ENCODE measurements around the gene GRAMD1B.
"Not testable (repeated sequence)": the region's sequence is repeated elsewhere in the genome, so short reads cannot be mapped to it uniquely, and the experiment has no call there.

GRAMD1B gene

DNA sequence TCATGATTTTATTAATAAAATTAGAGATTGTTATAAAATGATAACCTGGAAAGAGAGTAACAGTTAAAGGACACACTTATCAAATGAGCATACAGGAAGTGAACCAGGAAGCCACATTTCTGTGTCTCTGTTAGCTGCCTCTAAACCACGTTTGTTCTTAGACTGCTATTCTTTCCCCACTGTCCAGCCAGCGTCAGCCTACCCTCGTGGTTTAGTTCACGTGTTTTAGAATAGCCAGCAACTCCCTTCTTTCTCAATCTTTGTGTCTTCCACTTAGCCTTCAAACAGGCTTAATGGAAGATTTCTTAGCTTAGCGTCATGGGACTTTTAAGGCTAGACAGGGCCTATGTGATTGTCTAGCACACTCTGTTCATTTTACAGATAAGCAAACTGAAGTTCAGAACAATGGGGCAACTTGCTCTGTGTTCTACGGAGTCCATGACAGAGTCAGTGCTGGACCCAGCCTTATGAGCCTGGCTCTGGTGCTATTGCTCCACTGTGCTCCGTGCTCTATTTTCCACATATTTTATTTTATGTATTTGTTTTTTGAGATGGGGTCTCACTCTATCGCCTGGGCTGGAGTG is 27.2 kb downstream of the GRAMD1B start:
- H3K79me2 ChIP-seq (ENCODE audit: control insufficient read depth, insufficient read depth, low read length): no peaks in the 10 kb centered on the region
- WGBS (ENCODE audit: extremely low coverage, insufficient coverage, low lambda C conversion rate): no CpG with 5 or more reads among the region's 8 CpGs
- peaks cover 6% of the 10 kb centered on the region for H3K4me1 ChIP-seq (ENCODE audit: control insufficient read depth, low read depth, low read length)
- H3K4me2 ChIP-seq (ENCODE audit: low read length): no peak overlapping the region
- H2BK120ac ChIP-seq (ENCODE audit: low read depth, low read length): no peak overlapping the region
- no peak overlapping the region for H2BK5ac ChIP-seq (ENCODE audit: low read length)
- no peak overlapping the region for H4K5ac ChIP-seq (ENCODE audit: low read length)
- no peak overlapping the region for H3K56ac ChIP-seq (ENCODE audit: low read length)
- H4K8ac ChIP-seq (ENCODE audit: low read depth, low read length): no peak overlapping the region
- no peak overlapping the region for H2AK5ac ChIP-seq (ENCODE audit: low read length)
- no peak overlapping the region for H3K9ac ChIP-seq (ENCODE audit: low read length)
- H2BK15ac ChIP-seq (replicated peaks; ENCODE audit: low read depth): no peak overlapping the region
- no peak overlapping the region for H3K4ac ChIP-seq (ENCODE audit: low read depth, low read length)
- no peak overlapping the region for H3K27ac ChIP-seq (ENCODE audit: low read depth, low read length)
- H3K18ac ChIP-seq (ENCODE audit: low read length): peak overlapping the region; percentile 14
- no peaks in the 10 kb centered on the region for H3K36me3 ChIP-seq (ENCODE audit: control insufficient read depth, insufficient read depth, low read length)
- DNase-seq: no peak
- no peak overlapping the region for H3K4me3 ChIP-seq (ENCODE audit: low read length)
- H3K79me1 ChIP-seq (ENCODE audit: low read length): no peaks in the 10 kb centered on the region
- H3K23ac ChIP-seq (ENCODE audit: low read length): no peak overlapping the region
- no peaks in the 10 kb centered on the region for H3K27me3 ChIP-seq (ENCODE audit: insufficient read depth, low read length, poor library complexity)

GRCh38 chr11:123458501-123458900 is 28.4 kb downstream of the GRAMD1B start:
- no peak overlapping the region for H3K4ac ChIP-seq (ENCODE audit: low read depth, low read length)
- no peaks in the 10 kb centered on the region for H3K79me2 ChIP-seq (ENCODE audit: control insufficient read depth, insufficient read depth, low read length)
- H2BK120ac ChIP-seq (ENCODE audit: low read depth, low read length): no peak overlapping the region
- no peak overlapping the region for H3K27ac ChIP-seq (ENCODE audit: low read depth, low read length)
- H3K4me1 ChIP-seq (ENCODE audit: control insufficient read depth, low read depth, low read length): peaks cover 6% of the 10 kb centered on the region
- no peak overlapping the region for H3K4me3 ChIP-seq (ENCODE audit: low read length)
- no peak for DNase-seq
- WGBS (ENCODE audit: extremely low coverage, insufficient coverage, low lambda C conversion rate): no CpG with 5 or more reads among the region's 2 CpGs
- H4K5ac ChIP-seq (ENCODE audit: low read length): no peak overlapping the region
- no peaks in the 10 kb centered on the region for H3K36me3 ChIP-seq (ENCODE audit: control insufficient read depth, insufficient read depth, low read length)
- H3K56ac ChIP-seq (ENCODE audit: low read length): no peak overlapping the region
- H2AK5ac ChIP-seq (ENCODE audit: low read length): no peak overlapping the region
- H3K27me3 ChIP-seq (ENCODE audit: insufficient read depth, low read length, poor library complexity): no peaks in the 10 kb centered on the region
- no peak overlapping the region for H3K9ac ChIP-seq (ENCODE audit: low read length)
- H4K8ac ChIP-seq (ENCODE audit: low read depth, low read length): no peak overlapping the region
- H3K23ac ChIP-seq (ENCODE audit: low read length): no peak overlapping the region
- H3K79me1 ChIP-seq (ENCODE audit: low read length): peaks cover 1% of the 10 kb centered on the region
- no peak overlapping the region for H3K4me2 ChIP-seq (ENCODE audit: low read length)
- H2BK15ac ChIP-seq (replicated peaks; ENCODE audit: low read depth): no peak overlapping the region
- H2BK5ac ChIP-seq (ENCODE audit: low read length): no peak overlapping the region
- H3K18ac ChIP-seq (ENCODE audit: low read length): no peak overlapping the region

- Histone ChIP-seq H2BK15ac (replicated peaks; ENCODE audit: low read depth) (no peak overlapping the region), H3K27ac (ENCODE audit: low read depth, low read length) (no peak overlapping the region), H3K4ac (ENCODE audit: low read depth, low read length) (no peak overlapping the region), H4K5ac (ENCODE audit: low read length) (no peak overlapping the region), H3K9ac (ENCODE audit: low read length) (no peak overlapping the region), H3K4me2 (ENCODE audit: low read length) (no peak overlapping the region), H2BK120ac (ENCODE audit: low read depth, low read length) (no peak overlapping the region), H3K18ac (ENCODE audit: low read length) (no peak overlapping the region), H3K56ac (ENCODE audit: low read length) (no peak overlapping the region), H3K27me3 (ENCODE audit: insufficient read depth, low read length, poor library complexity) (no peaks in the 10 kb centered on the region), H2AK5ac (ENCODE audit: low read length) (no peak overlapping the region), H3K36me3 (ENCODE audit: control insufficient read depth, insufficient read depth, low read length) (no peaks in the 10 kb centered on the region), H3K23ac (ENCODE audit: low read length) (no peak overlapping the region), H3K79me1 (ENCODE audit: low read length) (peaks cover 2% of the 10 kb centered on the region), H3K4me1 (ENCODE audit: control insufficient read depth, low read depth, low read length) (no peaks in the 10 kb centered on the region), H4K8ac (ENCODE audit: low read depth, low read length) (no peak overlapping the region), H2BK5ac (ENCODE audit: low read length) (no peak overlapping the region), H3K4me3 (ENCODE audit: low read length) (no peak overlapping the region), H3K79me2 (ENCODE audit: control insufficient read depth, insufficient read depth, low read length) (no peaks in the 10 kb centered on the region)
- DNase-seq: no peak
- no CpG with 5 or more reads among the region's 7 CpGs for WGBS (ENCODE audit: extremely low coverage, insufficient coverage, low lambda C conversion rate)
These were observed 30.1 kb downstream of the GRAMD1B start for GRCh38 chr11:123460012-123460700.

DNA sequence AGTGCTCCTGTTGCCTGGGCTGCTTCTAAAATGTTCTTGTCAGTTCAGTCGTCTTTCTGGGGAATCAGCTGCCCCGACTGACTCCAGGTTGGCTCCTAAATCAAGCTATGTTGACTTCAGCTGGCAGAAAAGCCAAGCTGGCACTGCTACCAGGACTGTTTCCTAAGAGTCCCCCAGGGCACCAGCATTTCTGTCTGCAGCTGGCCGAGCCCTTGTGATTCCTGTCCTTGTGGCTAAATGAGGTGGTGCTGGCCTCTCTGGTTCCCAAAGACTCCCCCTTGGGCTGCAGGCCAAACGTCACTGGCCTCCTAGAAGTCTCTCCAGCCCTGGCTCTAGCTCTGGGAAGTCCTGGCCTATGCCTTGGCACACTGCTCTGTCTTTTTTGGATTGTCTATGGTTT is 31.1 kb downstream of the GRAMD1B start:
- H3K4me3 ChIP-seq (ENCODE audit: low read length): no peak overlapping the region
- H2AK5ac ChIP-seq (ENCODE audit: low read length): no peak overlapping the region
- no peak overlapping the region for H3K4ac ChIP-seq (ENCODE audit: low read depth, low read length)
- H2BK15ac ChIP-seq (replicated peaks; ENCODE audit: low read depth): no peak overlapping the region
- no peaks in the 10 kb centered on the region for H3K79me2 ChIP-seq (ENCODE audit: control insufficient read depth, insufficient read depth, low read length)
- H2BK120ac ChIP-seq (ENCODE audit: low read depth, low read length): no peak overlapping the region
- no peak overlapping the region for H3K23ac ChIP-seq (ENCODE audit: low read length)
- no CpG with 5 or more reads among the region's 4 CpGs for whole genome bisulfite sequencing (ENCODE audit: extremely low coverage, insufficient coverage, low lambda C conversion rate)
- H3K4me1 ChIP-seq (ENCODE audit: control insufficient read depth, low read depth, low read length): no peaks in the 10 kb centered on the region
- H4K8ac ChIP-seq (ENCODE audit: low read depth, low read length): no peak overlapping the region
- H3K27me3 ChIP-seq (ENCODE audit: insufficient read depth, low read length, poor library complexity): no peaks in the 10 kb centered on the region
- H3K18ac ChIP-seq (ENCODE audit: low read length): no peak overlapping the region
- DNase-seq: no peak
- no peaks in the 10 kb centered on the region for H3K36me3 ChIP-seq (ENCODE audit: control insufficient read depth, insufficient read depth, low read length)
- H3K27ac ChIP-seq (ENCODE audit: low read depth, low read length): no peak overlapping the region
- no peak overlapping the region for H2BK5ac ChIP-seq (ENCODE audit: low read length)
- H4K5ac ChIP-seq (ENCODE audit: low read length): no peak overlapping the region
- no peak overlapping the region for H3K9ac ChIP-seq (ENCODE audit: low read length)
- H3K4me2 ChIP-seq (ENCODE audit: low read length): no peak overlapping the region
- no peak overlapping the region for H3K56ac ChIP-seq (ENCODE audit: low read length)
- peaks cover 2% of the 10 kb centered on the region for H3K79me1 ChIP-seq (ENCODE audit: low read length)

DNA sequence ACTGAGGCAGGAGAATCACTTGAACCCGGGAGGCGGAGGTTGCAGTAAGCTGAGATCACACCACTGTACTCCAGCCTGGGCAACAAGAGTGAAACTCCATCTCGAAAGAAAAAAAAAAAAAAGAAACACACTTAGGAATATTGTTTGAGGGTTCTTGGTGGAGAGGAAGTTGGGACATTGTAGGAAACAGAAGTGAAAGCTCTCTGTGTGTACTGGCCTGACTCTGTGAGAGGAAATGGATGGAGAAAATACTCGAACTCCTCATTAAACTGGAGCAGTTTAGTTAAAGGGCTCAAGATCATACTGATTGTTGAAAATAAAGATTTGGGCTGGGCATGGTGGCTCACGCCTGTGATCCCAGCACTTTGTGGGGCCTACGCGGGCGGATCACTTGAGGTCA is 35.6 kb downstream of the GRAMD1B start:
- not testable (repeated sequence) for H4K8ac ChIP-seq (ENCODE audit: low read depth, low read length); H3K18ac ChIP-seq (ENCODE audit: low read length); H3K79me2 ChIP-seq (ENCODE audit: control insufficient read depth, insufficient read depth, low read length); H3K4me2 ChIP-seq (ENCODE audit: low read length); H3K4ac ChIP-seq (ENCODE audit: low read depth, low read length); H3K36me3 ChIP-seq (ENCODE audit: control insufficient read depth, insufficient read depth, low read length); H3K56ac ChIP-seq (ENCODE audit: low read length); H2AK5ac ChIP-seq (ENCODE audit: low read length); H4K5ac ChIP-seq (ENCODE audit: low read length); DNase-seq; H3K27ac ChIP-seq (ENCODE audit: low read depth, low read length); H3K9ac ChIP-seq (ENCODE audit: low read length); H2BK5ac ChIP-seq (ENCODE audit: low read length); H3K4me3 ChIP-seq (ENCODE audit: low read length); H3K4me1 ChIP-seq (ENCODE audit: control insufficient read depth, low read depth, low read length); H3K79me1 ChIP-seq (ENCODE audit: low read length); H2BK120ac ChIP-seq (ENCODE audit: low read depth, low read length); H2BK15ac ChIP-seq (replicated peaks; ENCODE audit: low read depth); H3K23ac ChIP-seq (ENCODE audit: low read length); H3K27me3 ChIP-seq (ENCODE audit: insufficient read depth, low read length, poor library complexity)
- WGBS (ENCODE audit: extremely low coverage, insufficient coverage, low lambda C conversion rate): no CpG with 5 or more reads among the region's 8 CpGs

GRCh38 chr11:123466172-123466571 is 36.1 kb downstream of the GRAMD1B start:
- not testable (repeated sequence) for H3K4ac ChIP-seq (ENCODE audit: low read depth, low read length); H3K56ac ChIP-seq (ENCODE audit: low read length); H2BK5ac ChIP-seq (ENCODE audit: low read length); H2BK120ac ChIP-seq (ENCODE audit: low read depth, low read length); H3K27ac ChIP-seq (ENCODE audit: low read depth, low read length); H3K18ac ChIP-seq (ENCODE audit: low read length); H4K8ac ChIP-seq (ENCODE audit: low read depth, low read length); H4K5ac ChIP-seq (ENCODE audit: low read length); DNase-seq; H3K79me2 ChIP-seq (ENCODE audit: control insufficient read depth, insufficient read depth, low read length); H3K9ac ChIP-seq (ENCODE audit: low read length); H3K4me2 ChIP-seq (ENCODE audit: low read length); H3K79me1 ChIP-seq (ENCODE audit: low read length); H3K23ac ChIP-seq (ENCODE audit: low read length); H3K36me3 ChIP-seq (ENCODE audit: control insufficient read depth, insufficient read depth, low read length); H2BK15ac ChIP-seq (replicated peaks; ENCODE audit: low read depth); H2AK5ac ChIP-seq (ENCODE audit: low read length); H3K4me3 ChIP-seq (ENCODE audit: low read length); H3K27me3 ChIP-seq (ENCODE audit: insufficient read depth, low read length, poor library complexity); H3K4me1 ChIP-seq (ENCODE audit: control insufficient read depth, low read depth, low read length)
- WGBS (ENCODE audit: extremely low coverage, insufficient coverage, low lambda C conversion rate): no CpG with 5 or more reads among the region's 1 CpG

Data from mesendoderm (in vitro differentiated cells).